Superior temporal gyrus (tissue), 1 donor: ENCODE measurements around the gene TYROBP.
A peak's percentile ranks its signal among the peaks of the same experiment; 100 is the strongest.
"Not testable (repeated sequence)": the region's sequence is repeated elsewhere in the genome, so short reads cannot be mapped to it uniquely, and the experiment has no call there.

Experiments used
- DNase-seq: peaks from one replicate; pipeline ENCODE4 v3.0.0-alpha.2; 2016; ENCODE audit errors: extremely low spot score

The TYROBP gene

DNA sequence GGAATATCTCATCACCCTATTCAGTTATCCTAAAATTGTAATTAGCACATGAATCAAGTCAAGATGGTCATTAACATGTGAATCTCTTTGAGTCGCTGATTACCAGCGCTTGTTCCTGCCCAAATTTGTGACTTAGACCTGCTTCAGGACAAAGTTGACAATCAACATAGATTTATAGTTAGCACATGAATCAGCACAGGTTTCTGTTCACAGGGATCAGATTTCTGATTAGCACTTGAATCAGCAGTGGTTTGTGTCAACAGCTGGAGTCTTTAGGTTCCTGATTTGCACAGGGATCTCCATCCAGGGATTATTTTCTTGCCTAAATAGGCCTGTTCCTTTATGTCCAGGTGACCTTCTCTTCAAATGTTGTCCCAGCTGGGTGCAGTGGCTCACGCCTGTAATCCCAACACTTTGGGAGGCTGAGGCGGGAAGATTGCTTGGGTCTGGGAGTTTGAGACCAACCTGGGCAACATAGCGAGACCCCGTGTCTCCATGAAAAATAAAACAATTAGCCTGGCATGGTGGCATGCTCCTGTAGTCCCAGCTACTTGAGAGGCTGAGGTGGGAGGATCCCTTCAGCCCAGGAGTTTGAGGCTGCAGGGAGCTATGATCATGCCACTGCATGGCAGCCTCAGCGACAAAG, 24.3 kb upstream of the TYROBP start:
- DNase-seq, result no peak

DNA sequence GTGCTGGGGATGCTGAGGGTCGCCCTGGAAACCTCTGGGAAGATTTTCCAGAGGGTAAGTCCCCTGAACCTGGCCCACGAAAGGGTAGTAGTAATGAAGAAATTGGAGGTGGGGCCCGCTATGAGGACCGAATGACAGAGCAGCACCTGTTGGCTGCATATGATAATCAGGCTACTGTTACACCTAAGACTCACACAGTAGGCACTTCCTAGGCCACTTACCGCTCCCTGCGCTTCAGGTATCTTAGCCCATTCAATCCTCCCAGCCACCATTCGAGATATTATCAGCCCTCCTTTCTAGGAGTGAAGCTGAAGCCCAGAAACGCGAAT, 23.7 kb upstream of the TYROBP start:
- no peak for DNase-seq

DNA sequence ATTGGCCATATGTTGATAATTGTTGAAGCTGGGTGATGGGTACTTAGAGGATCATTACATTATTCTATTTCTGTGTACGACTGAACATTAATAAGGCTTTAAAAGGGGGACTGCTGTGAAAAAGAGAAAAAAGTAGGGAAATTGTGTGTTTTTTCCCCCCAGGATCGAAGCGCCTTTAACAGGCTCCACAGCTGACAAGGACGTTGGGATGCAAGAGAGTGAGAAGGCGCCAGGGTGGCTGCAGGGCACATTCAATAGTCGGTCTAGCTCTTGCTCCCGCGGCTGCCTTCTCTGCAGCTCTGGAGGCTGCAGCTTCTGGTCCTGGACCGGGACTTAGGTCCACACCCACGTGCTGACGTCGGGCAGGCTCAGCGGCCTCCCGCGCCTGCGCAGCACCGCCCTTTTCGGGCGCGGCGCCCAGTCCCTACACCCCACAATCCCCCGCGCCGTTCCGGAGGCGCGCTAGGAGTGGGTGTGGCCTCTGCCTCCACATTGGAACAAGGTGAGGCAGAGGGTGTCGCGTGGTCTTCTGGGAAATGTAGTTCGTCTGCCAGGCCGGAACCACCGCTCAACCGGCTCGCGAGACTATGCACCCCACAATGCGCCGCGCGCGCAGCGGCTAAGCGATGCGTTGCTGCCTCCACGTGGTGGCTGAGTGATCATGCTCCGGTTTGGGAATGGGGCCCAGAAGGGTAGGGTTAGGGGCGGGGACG, 23.2 kb upstream of the TYROBP start:
- DNase-seq, result peak; percentile 99

DNA sequence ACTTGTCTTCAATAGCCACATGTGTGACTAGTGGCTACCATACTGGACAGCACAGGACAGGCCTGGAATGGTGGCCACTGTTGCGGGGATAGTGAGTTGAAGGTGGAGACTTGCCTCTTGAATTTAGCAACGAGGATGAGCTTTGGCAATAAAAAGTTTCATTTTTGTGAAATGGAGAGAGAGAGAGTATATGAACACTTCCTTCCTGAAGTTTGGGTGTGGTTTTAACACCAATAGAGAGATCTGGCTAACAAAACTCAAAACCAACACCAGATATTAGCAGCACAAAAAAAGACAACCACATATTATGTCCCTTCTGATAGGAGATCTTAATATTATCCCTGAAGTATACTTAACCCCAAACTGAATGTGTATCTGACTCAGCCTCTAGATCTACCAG, 21.8 kb upstream of the TYROBP start:
- no peak for DNase-seq

DNA sequence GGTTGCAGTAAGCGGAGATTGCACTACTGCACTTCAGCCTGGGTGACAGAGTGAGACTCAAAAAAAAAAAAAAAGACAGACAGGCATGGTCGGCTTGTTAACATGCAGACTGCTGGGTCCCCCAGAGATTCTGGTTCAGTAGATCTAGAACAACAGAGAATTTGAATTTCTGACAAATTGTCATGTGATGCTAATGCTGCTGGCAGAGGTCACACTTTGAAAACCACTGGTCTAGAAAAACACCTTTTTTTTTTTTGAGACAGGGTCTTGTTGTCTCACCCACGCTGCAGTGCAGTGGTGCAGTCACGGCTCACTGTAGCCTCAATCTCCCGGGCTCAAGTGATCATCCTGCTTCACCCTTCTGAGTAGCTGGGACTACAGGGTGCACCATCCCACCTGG, 20.4 kb upstream of the TYROBP start:
- DNase-seq, result no peak

DNA sequence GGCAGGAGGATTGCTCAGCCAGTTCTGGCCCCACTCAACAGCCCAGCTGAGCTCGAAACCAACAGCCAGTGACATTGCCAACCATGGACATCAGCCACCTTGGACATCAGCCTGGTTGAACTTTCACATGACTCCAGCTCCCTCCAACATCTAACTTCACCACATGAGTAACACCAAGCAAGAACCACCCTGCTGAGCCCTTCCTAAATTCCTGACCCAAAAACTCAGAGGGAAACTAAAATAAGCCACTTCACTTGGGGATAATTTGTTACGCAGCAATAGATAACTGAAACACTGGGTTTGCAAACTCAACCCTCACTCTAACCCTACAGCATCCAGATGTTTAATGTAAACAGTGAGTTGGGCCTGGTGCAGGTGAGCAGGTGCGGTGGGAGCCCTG, 17.4 kb upstream of the TYROBP start:
- no peak for DNase-seq

DNA sequence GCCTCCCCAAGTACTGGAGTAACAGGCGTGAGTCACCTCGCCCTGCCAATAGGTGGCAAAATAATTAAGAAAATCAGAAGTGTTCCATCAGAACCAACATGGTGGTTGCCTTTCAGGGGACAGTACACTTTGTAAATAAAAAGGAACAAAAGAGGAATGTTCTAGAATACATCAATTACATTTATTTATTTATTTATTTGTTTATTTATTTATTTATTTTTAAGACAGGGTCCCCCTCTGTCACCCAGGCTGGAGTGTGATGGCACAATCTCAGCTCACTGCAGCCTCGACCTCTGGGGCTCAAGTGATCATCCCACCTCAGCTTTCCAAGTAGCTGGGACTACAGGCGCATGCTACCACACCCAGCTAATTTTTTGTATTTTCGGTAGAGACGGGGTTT, 12.9 kb upstream of the TYROBP start:
- DNase-seq, result no peak

DNA sequence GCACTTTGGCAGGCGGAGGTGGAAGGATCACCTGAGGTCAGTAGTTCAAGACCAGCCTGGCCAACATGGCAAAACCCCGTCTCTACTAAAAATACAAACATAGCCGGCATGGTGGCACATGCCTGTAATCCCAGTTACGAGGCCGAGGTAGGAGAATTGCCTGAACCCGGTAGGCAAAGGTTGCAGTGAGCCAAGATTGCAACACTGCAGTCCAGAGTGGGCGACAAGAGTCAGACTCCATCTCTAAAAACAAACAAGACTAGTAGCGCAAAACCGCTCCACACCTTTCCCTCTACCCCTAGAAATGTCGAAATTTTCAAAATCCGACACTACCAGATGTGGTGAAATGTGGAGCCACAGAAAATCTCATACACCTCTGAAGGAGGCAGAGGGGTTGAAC, 11.2 kb upstream of the TYROBP start:
- no peak for DNase-seq

DNA sequence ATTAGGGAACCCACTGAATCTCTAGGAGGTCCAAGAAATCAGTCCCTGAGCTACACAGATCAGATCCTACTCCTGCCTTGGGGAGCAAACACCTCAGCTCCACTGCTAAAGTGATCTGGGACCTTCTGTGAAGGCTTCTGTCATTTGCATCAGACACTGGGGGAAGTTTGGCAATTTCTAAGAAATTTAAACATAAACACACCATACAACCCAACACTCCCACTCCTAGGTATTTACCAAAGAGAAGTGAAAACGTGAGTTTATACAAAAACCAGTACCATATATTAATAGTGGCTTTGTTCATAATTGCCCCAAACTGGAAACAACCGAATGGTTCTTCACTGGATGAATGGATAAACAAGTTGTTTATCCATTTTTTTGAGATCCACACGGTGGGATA, 7.3 kb upstream of the TYROBP start:
- no peak for DNase-seq

DNA sequence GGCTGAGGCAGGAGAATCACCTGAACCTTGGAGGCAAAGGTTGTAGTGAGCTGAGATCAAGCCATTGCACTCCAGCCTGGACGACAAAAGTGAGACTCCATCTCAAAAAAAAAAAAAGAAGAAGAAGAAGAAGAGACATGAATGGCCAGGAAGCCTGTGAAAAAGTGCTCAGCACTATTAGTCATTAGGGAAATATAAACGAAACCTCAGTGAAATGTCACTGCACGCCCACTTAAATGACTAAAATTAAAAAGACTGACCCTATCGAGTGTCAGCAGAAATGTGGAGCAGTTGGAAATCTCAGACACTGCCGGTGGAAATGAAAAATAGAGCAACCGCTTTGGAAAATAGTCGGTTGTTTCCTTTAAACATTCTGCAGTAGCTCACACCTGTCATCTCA, 5.5 kb upstream of the TYROBP start:
- DNase-seq, result no peak

DNA sequence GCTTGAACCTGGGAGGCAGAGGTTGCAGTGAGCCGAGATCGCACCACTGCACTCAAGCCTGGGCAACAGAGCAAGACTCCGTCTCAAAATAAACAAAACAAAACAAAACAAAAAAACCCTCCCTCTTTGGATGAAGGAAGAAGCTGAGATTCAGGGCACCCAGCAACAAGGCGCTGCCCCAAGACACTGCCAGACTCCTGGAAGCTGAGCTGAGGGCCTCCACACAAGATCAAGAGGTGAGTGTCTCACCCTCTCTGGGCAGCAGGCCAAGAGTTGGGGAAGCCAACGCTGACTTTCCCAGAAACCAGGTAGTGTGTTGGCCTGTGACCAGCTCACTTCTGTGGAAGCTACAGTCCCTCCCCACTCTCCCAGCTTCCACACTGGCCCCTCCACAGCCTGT, 3.7 kb upstream of the TYROBP start:
- DNase-seq, result no peak

DNA sequence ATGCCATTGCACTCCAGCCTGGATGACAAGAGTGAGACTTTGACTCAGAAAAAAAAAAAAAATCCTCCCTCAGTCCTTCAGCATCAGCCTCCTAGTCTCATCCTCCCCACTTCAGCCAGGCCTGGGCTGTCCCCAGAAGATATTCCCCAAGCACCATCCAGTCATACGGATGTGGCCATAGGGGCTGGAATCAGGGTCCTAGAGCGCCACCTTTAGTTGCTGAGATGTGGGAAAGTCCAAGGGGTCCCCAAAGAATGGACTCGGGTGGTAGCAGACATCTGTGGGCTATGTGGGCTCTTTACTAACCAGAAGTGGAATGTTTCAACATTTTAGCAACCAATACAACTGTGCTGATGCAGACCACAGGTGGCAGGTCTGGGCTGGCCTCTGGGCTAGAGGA, 3.1 kb upstream of the TYROBP start:
- no peak for DNase-seq

DNA sequence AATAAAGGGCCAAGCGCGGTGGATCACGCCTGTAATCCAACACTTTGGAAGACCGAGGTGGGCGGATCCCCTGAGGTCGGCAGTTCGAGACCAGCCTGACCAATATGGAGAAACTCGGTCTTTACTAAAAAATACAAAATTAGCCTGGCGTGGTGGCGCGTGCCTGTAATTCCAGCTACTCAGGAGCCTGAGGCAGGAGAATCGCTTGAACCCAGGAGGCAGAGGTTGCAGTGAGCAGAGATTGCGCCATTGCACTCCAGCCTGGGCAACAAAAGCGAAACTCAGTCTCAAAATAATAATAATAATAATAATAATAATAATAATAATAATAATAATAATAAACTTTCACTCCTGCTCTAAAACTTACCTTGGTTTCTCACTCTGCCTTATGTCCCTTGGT, 2.3 kb upstream of the TYROBP start:
- DNase-seq, result not testable (repeated sequence)

DNA sequence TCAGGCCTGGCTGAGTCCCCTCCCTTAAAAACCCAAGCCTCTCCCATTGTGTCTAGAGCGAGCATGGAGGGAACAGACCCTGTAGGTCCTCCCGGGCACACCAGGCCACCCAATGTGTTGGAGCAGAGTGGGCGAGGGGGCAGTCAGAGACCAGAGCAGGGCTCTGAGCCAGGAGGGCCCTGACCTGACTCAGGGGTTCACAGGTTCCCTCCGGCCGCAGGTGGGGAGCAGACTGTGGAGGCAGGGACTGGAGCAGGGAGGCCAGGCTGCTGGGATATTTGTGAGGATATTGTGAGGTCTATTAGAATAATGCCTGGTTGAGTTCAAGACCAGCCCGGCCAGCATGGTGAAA, 1.6 kb upstream of the TYROBP start:
- no peak for DNase-seq

DNA sequence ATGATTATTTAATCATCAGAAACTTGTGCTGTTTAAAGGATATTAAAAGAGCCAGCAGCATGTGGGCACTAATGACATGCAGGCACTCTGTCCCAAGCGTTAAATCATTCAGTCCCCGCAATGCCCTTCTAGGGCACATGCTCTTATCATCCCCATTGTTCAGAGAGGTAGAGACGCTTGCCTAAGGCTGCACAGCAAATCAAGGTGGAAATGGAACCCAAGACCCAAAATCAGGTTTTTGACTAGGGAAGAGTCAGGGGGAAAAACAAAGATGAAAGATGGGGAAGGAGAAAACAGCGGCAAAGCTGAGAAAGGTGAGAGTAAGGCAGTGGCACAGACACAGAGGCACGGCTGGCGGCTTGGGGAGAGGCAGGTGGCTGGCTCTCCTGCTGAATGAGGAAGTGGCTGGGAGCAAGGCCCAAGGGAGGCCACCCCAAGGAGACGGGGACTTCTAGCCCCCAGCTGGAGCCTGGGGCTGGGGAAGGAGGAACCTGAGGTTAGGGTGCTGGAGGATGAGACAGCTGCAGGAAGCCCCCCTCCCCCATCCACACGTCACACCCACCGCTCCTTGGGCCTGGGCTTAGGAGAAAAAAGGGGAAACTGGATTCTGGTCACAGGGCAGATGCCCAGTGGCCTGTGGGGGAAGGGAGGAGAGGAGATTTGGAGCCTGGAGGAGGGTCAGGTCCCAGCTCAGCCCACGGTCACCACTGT, 1.0 kb upstream of the TYROBP start:
- no peak for DNase-seq

DNA sequence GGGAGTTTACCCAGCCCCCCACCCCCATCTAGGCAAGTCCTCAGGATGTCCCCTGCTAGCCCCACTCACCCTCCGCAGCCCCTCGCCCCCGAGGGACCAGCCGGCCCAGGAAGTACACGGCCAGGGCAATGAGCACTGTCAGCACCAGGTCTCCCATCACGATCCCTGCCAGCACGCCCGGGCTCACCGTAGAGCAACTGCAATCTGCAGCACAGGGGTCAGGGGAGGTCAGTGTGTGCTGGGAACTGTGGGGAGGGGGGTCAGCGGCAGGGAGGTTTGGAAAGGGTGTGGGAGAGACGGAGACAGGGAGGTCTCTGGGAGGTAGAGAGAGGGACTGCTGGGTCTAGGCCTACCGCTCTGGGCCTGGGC, 734 bp downstream of the TYROBP start:
- no peak for DNase-seq

DNA sequence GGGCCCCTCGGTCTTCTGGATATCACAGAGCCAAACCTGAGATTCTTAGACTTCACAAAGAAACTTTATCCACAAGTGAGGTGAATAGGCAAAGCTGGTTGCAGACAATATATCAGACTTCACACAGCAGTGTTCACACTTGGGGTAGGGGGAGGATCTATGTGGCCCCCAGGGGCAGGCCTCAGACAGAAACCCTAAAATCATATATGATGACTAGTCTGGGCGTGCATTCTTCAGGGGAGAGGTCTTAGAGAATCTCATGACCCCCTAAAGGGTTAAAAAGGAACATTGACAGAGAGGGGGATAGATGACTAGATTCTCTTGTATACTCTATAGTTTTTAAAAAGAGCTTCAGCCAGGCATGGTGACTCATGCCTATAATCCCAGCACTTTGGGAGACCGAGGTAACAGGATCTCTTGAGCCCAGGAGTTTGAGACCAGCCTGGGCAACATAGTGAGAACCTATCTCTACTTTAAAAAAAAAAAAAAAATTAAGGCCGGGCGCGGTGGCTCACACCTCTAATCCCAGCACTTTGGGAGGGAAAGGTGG, 2.8 kb downstream of the TYROBP start:
- DNase-seq, result no peak

DNA sequence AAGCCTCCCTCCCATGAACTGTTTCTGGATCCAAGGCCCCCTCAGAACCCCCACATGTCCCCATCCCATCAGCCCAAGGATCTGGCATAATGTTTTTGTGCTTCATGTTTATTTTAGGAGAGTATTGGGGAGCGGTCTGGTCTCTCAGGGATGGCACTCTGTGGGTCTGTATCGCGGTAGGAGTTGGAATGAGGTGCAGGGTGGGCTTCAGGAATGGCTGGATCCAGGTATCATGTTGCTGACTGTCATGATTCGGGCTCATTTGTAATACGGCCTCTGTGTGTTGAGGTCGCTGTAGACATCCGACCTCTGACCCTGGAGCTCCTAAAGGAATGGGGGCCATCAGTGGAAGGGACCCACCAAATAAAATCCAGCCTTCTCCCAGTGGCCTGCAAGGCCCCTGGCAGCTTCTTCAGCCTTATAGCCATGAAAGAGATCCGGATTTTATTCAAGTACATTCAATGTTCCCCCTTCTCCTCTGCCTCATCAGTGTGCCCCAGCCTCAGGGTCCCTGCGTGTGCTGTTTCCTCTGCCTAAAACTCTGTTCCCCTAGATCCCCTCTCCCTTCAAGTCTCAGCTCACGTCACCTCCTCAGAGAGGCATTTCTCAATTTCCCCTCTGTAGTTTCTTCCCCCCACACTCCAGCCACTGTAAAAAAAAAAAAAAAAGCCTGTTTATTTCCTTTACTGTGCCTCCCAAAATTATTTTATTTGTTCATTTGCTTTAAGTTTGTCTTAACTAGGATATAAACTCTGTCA, 3.6 kb downstream of the TYROBP start:
- no peak for DNase-seq

DNA sequence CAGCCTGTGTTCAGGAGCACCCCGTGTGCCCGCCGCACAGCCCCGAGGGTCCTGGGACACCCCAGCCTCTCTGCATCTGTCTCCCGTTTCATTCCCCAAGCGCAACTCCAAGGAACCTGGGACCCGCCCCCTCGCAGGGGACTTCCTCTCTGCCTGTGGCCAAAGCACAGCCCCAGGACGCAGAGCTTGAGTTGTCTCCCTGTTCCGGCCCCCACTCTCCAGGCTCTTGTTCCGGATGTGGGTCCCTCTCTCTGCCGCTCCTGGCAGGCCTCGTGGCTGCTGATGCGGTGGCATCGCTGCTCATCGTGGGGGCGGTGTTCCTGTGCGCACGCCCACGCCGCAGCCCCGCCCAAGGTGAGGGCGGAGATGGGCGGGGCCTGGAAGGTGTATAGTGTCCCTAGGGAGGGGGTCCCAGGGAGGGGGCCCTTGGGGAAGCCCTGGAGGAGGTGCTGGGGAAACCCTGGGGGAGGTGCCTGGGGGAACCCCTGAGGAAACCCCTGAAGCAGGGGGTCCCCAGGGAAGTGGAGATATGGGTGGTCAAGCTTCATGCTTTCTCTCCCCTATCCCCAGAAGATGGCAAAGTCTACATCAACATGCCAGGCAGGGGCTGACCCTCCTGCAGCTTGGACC, 4.4 kb downstream of the TYROBP start:
- no peak for DNase-seq

DNA sequence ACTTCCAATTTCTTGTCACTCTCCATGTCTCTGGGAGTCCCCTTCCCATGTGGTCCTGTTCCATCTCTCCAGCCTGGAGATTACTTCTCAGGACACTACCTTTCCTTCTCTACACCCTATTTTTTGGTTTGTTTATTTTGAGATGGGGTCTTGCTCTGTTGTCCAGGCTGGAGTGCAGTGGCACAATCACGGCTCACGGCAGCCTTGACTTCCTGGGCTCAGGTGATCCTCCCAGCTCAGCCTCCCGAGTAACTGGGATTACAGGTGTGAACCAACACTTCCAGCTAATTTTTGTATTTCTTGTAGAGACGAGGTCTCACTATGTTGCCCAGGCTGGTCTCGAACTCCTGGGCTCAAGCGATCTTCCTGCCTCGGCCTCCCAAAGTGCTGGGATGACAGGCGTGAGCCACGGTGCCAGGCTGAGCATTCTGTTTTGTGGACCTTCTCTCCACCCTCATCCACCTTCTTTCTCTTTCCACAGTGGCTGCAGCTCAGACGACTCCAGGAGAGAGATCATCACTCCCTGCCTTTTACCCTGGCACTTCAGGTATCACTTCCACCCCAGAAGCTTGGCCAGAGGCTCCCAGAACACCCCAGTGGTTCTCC, 5.1 kb downstream of the TYROBP start:
- DNase-seq, result no peak

DNA sequence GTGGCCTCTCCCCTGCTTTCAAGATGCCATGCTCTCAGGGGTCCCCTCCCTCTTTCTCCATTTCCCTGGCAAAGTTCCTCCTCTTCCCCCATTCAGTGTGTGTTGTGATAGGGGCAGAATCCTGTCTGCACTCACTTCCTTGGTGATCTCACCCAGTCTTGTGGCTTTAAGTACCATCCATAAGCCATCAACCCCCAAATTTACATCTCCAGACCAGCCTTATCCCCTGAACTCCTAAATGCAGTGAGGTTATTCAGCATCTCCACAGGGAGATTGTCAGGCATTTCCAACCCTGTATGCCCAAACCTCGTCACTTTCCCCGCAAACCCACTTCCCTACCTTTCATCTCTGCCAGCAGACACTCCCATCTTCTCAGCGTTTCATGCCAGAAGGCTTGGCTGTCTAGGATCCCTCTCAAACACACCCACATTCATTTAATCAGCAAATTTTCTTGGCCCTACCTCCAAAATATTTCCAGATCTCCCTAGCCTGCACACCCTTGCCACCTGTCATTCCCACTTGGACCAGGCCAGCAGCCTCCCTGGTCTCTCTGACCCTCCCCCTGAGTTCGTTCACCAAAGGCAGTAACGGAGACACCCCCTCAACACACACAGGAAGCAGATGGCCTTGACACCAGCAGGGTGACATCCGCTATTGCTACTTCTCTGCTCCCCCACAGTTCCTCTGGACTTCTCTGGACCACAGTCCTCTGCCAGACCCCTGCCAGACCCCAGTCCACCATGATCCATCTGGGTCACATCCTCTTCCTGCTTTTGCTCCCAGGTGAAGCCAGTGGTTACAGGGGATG, 6.0 kb downstream of the TYROBP start, which contains the start of gene HCST:
TSS of gene HCST (plus strand) at position 676 of the 808 bp plus-strand sequence. CDS start at position 741, 65 bp downstream.
- no peak for DNase-seq
